Smooth muscle cell (in vitro differentiated cells): ENCODE results near the gene TMEM256. TPM values are rescaled to one million over a fixed set of nuclear protein-coding genes. Genes with fewer than 3 reads are reported as not detected.

ENCODE experiments used
- DNase-seq: peaks from one replicate; lab custom pipeline; 2025; ENCODE audit not compliant: unreplicated experiment; lab: John Stamatoyannopoulos, UW
- H2AFZ ChIP-seq: fragments of 200-600 bp; sonication (generic); 2 replicates; pipeline ENCODE4 v1.6.0; 2016; ENCODE audit warnings: antibody characterized with exemption, low read depth, mild to moderate bottlenecking
- H3F3A ChIP-seq: fragments of 200-600 bp; sonication (generic); 2 replicates; pipeline ENCODE4 v1.6.0; 2017; ENCODE audit warnings: antibody characterized with exemption, low read depth
- H3K27ac ChIP-seq: fragments of 200-600 bp; sonication (generic); 2 replicates; pipeline ENCODE4 v1.5.1; 2016; ENCODE audit warnings: low read depth, mild to moderate bottlenecking
- H3K27me3 ChIP-seq: fragments of 200-600 bp; sonication (generic); 2 replicates; pipeline ENCODE4 v1.6.1; 2016; ENCODE audit warnings: low read depth, mild to moderate bottlenecking
- H3K36me3 ChIP-seq: fragments of 200-600 bp; sonication (generic); 2 replicates; pipeline ENCODE4 v1.5.1; 2016; ENCODE audit warnings: low read depth
- H3K4me1 ChIP-seq: fragments of 200-600 bp; sonication (generic); 2 replicates; pipeline ENCODE4 v1.5.1; 2016; ENCODE audit warnings: low read depth
- H3K4me2 ChIP-seq: fragments of 200-600 bp; sonication (generic); 2 replicates; pipeline ENCODE4 v1.6.0; 2016; ENCODE audit warnings: mild to moderate bottlenecking
- H3K4me3 ChIP-seq: fragments of 200-600 bp; sonication (generic); 2 replicates; pipeline ENCODE4 v1.5.1; 2016; ENCODE audit warnings: mild to moderate bottlenecking
- H3K79me2 ChIP-seq: fragments of 200-600 bp; sonication (generic); 2 replicates; pipeline ENCODE4 v1.6.0; 2016; ENCODE audit warnings: low read depth, mild to moderate bottlenecking
- H3K9ac ChIP-seq: fragments of 200-600 bp; sonication (generic); 2 replicates; pipeline ENCODE4 v1.6.0; 2016; ENCODE audit warnings: low read depth
- H3K9me3 ChIP-seq: fragments of 200-600 bp; sonication (generic); replicated peaks from 2 replicates; pipeline ENCODE4 v1.5.1; 2016; ENCODE audit warnings: low read depth
- H4K20me1 ChIP-seq: fragments of 200-600 bp; sonication (generic); 2 replicates; pipeline ENCODE4 v1.6.0; 2016; ENCODE audit warnings: low read depth
- WGBS: methylation state at CpG from one replicate; pipeline ENCODE4 v1.1.7; 2016; ENCODE audit warnings: low lambda C conversion rate; 5-methylcytosine and 5-hydroxymethylcytosine counted together
- polyA plus RNA-seq: library from polyadenylated mRNA; unstranded; fragments of >200 nt; fragmentation: Nextera tagmentation; extraction: Ambion mirVana; gene quantifications from 2 replicates; pipeline ENCODE4 v1.2.1, GENCODE V29; 2016
- total RNA-seq: library from RNA; depleted of rRNA; stranded (reverse); fragments of >200 nt; gene quantifications from 2 replicates; pipeline ENCODE4 v1.2.3, GENCODE V29; 2014
- TF ChIP-seq, protein P1 (sequence below): fragments of 200-600 bp; sonication (generic); IDR thresholded peaks from 2 replicates; pipeline ENCODE4 v1.5.1; 2017; ENCODE audit warnings: borderline replicate concordance, mild to moderate bottlenecking, antibody characterized with exemption; ENCODE audit not compliant: insufficient read depth, poor library complexity, severe bottlenecking

TMEM256 gene
- total and polyA plus RNA-seq, 2 experiments from 2014 or later, result 87.9 to 133 TPM

DNA sequence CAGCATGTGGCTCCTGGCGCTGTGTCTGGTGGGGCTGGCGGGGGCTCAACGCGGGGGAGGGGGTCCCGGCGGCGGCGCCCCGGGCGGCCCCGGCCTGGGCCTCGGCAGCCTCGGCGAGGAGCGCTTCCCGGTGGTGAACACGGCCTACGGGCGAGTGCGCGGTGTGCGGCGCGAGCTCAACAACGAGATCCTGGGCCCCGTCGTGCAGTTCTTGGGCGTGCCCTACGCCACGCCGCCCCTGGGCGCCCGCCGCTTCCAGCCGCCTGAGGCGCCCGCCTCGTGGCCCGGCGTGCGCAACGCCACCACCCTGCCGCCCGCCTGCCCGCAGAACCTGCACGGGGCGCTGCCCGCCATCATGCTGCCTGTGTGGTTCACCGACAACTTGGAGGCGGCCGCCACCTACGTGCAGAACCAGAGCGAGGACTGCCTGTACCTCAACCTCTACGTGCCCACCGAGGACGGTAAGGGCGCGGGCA is 4.4 kb upstream of the TMEM256 start:
- DNase-seq, result no peak
- Histone ChIP-seq H3K9me3 (no peaks in the 10 kb centered on the region), H3K4me1 (peaks cover 6% of the 10 kb centered on the region), H3K4me2 (no peak overlapping the region), H3K27ac (no peak overlapping the region), H3K79me2 (no peaks in the 10 kb centered on the region), H3F3A (no peaks in the 10 kb centered on the region), H3K9ac (no peak overlapping the region), H3K4me3 (no peak overlapping the region), H3K27me3 (no peaks in the 10 kb centered on the region), H3K36me3 (no peaks in the 10 kb centered on the region), H2AFZ (no peak overlapping the region), H4K20me1 (peaks cover 25% of the 10 kb centered on the region)
- TF ChIP-seq, protein P1, sequence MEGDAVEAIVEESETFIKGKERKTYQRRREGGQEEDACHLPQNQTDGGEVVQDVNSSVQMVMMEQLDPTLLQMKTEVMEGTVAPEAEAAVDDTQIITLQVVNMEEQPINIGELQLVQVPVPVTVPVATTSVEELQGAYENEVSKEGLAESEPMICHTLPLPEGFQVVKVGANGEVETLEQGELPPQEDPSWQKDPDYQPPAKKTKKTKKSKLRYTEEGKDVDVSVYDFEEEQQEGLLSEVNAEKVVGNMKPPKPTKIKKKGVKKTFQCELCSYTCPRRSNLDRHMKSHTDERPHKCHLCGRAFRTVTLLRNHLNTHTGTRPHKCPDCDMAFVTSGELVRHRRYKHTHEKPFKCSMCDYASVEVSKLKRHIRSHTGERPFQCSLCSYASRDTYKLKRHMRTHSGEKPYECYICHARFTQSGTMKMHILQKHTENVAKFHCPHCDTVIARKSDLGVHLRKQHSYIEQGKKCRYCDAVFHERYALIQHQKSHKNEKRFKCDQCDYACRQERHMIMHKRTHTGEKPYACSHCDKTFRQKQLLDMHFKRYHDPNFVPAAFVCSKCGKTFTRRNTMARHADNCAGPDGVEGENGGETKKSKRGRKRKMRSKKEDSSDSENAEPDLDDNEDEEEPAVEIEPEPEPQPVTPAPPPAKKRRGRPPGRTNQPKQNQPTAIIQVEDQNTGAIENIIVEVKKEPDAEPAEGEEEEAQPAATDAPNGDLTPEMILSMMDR, result no peak
- WGBS, result 71% methylated on average over 43 of the region's 58 CpGs

DNA sequence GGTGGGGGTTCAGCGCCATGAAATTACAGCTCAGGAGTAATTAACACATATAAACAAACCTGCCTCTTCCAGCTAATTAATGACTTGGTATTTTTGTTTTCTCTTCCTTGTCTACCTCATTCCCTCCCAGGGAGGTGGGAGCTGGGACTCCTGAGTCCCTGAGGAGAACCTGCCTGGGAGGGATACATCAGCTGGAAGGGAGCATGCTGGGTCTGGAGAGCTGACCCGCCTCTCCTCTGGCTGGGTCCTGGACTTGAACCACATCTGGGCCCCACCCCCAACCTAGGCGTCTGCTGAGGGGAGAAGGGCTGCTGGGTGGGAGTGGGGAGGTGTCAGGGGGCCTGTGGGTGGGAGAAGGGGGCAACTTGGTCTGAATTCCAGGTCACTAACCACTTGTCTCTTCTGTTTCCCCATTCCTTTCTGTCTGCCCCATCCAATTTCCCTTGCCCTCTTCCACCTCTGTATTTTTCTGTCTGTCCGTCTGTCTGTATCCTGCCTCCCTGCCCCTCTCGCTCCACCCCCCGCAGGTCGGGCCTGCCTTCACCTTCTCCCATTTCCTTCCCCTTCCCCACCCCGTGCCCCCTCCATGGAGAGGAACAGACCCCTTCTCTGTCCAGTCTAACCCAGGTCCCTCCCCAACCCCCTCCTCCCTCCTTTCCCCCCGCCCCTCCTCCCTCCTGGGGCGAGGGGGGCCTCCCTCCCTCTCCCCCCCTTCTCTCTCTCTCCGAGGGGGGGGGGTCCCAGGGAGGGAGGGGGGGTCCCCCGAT is 3.8 kb upstream of the TMEM256 start, which contains the start of gene NLGN2:
TSS of gene NLGN2 (plus strand) at position 361 of the 767 bp plus-strand sequence. CDS start 411 bp downstream, outside the sequence.
- Histone ChIP-seq H3K4me3 (no peak within 1 kb of the TSS), H3K4me2 (no peak within 1 kb of the TSS), H3F3A (no peaks in the 10 kb centered on the region), H3K9me3 (no peaks in the 10 kb centered on the region), H3K4me1 (peaks cover 12% of the 10 kb centered on the region), H3K36me3 (no peaks in the 10 kb centered on the region), H3K79me2 (peaks cover 4% of the 10 kb centered on the region), H4K20me1 (peaks cover 25% of the 10 kb centered on the region), H3K9ac (no peak within 1 kb of the TSS), H3K27ac (no peak within 1 kb of the TSS), H2AFZ (no peak within 1 kb of the TSS), H3K27me3 (no peaks in the 10 kb centered on the region)
- TF ChIP-seq, protein P1, result no peak
- 67% methylated on average over 6 of the region's 12 CpGs for WGBS
- no peak for DNase-seq

DNA sequence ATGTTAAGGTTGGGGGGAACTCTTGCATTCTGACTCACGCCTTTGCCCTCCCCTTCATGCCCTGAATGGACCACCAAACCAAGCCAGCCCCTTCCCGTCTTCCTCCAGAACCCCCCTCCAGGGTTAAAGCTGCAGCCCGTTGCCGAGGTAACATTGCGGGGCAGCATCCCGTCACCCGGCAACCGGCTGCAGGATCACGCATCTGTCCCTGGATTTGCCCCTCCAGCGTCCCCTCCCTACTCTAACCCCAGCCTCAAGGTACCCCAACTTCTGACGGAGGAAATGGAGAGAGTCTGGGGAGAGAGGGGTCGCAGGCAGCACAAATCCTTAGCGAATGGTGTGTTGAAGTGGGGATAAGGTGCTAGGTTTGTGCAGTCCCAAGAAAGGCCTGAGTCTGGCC is 3.2 kb upstream of the TMEM256 start:
- Histone ChIP-seq H3K4me1 (peaks cover 16% of the 10 kb centered on the region), H3F3A (no peaks in the 10 kb centered on the region), H3K4me3 (no peak overlapping the region), H3K4me2 (no peak overlapping the region), H3K9ac (no peak overlapping the region), H3K36me3 (no peaks in the 10 kb centered on the region), H2AFZ (no peak overlapping the region), H3K27ac (no peak overlapping the region), H3K27me3 (no peaks in the 10 kb centered on the region), H4K20me1 (peaks cover 25% of the 10 kb centered on the region), H3K9me3 (no peaks in the 10 kb centered on the region), H3K79me2 (peaks cover 8% of the 10 kb centered on the region)
- no peak for DNase-seq
- 78% methylated on average over 13 of the region's 13 CpGs for WGBS
- TF ChIP-seq, protein P1, result no peak
